WTC11 (cell line): Measurements from ENCODE around the gene HSD11B1L. TPM values are rescaled to one million over a fixed set of nuclear protein-coding genes. Genes with fewer than 3 reads are reported as not detected.

ENCODE experiments used
- ATAC-seq: fragments of 200-7000 bp; cut with Tn5 transposase; 2 replicates; pipeline ENCODE4 v1.10.0; 2021; ENCODE audit warnings: mild to moderate bottlenecking, moderate library complexity
- CTCF ChIA-PET: fragments of 300-600 bp; sonication (Branson Sonifier 250); formaldehyde crosslinking; loops from one replicate; lab custom pipeline; 2021; ENCODE audit warnings: antibody characterized with exemption; lab: Charles Lee
- POLR2A ChIA-PET: fragments of 350-600 bp; sonication (Branson Sonifier 250); formaldehyde crosslinking; loops from one replicate; lab custom pipeline; 2021; ENCODE audit warnings: antibody characterized with exemption; lab: Charles Lee
- DNase-seq: peaks from one replicate; pipeline ENCODE4 v3.0.0; 2021; ENCODE audit warnings: low spot score
- H3K27ac Mint-ChIP-seq: 2 replicates; pipeline ENCODE4 v1.8.0; 2021; ENCODE audit warnings: mixed read lengths
- H3K27me3 Mint-ChIP-seq: 2 replicates; pipeline ENCODE4 v1.8.0; 2021; ENCODE audit warnings: low read depth, mild to moderate bottlenecking, moderate library complexity, mixed read lengths
- H3K36me3 Mint-ChIP-seq: 2 replicates; pipeline ENCODE4 v1.8.0; 2021; ENCODE audit warnings: mixed read lengths
- H3K4me1 Mint-ChIP-seq: 2 replicates; pipeline ENCODE4 v1.8.0; 2022; ENCODE audit warnings: mixed read lengths
- H3K4me3 Mint-ChIP-seq: 2 replicates; pipeline ENCODE4 v1.8.0; 2021; ENCODE audit warnings: mild to moderate bottlenecking, moderate library complexity, mixed read lengths
- H3K9me3 Mint-ChIP-seq: 2 replicates; pipeline ENCODE4 v1.8.0; 2021; ENCODE audit warnings: mixed read lengths
- AFF4 ChIP-seq: sonication (generic); formaldehyde crosslinking; IDR thresholded peaks from 2 replicates; pipeline ENCODE4 v1.8.1; 2023; ENCODE audit warnings: mild to moderate bottlenecking, missing genetic modification reagents, borderline replicate concordance
- CREM ChIP-seq: sonication (generic); formaldehyde crosslinking; IDR thresholded peaks from 2 replicates; pipeline ENCODE4 v1.8.1; 2022; ENCODE audit warnings: mild to moderate bottlenecking, missing genetic modification reagents, moderate library complexity
- ETV6 ChIP-seq: sonication (generic); formaldehyde crosslinking; IDR thresholded peaks from 2 replicates; pipeline ENCODE4 v1.8.1; 2022; ENCODE audit warnings: mild to moderate bottlenecking, missing genetic modification reagents
- FOXJ3 ChIP-seq: sonication (generic); formaldehyde crosslinking; IDR thresholded peaks from 2 replicates; pipeline ENCODE4 v1.9.0; 2021; ENCODE audit warnings: missing genetic modification reagents, mild to moderate bottlenecking, borderline replicate concordance
- GRHL2 ChIP-seq: fragments of 250-450 bp; sonication (Bioruptor Pico); IDR thresholded peaks from 2 replicates; pipeline ENCODE4 v1.8.0; 2022; ENCODE audit warnings: mild to moderate bottlenecking, moderate library complexity; ENCODE audit not compliant: insufficient replicate concordance, severe bottlenecking
- KAT7 ChIP-seq: sonication (generic); formaldehyde crosslinking; IDR thresholded peaks from 2 replicates; pipeline ENCODE4 v1.8.1; 2023; ENCODE audit warnings: missing genetic modification reagents, mild to moderate bottlenecking, borderline replicate concordance
- MXD4 ChIP-seq: fragments of 250-450 bp; sonication (Bioruptor Pico); IDR thresholded peaks from 2 replicates; pipeline ENCODE4 v1.8.0; 2021; ENCODE audit warnings: mild to moderate bottlenecking, moderate library complexity, borderline replicate concordance
- MYBL2 ChIP-seq: sonication (generic); formaldehyde crosslinking; IDR thresholded peaks from 2 replicates; pipeline ENCODE4 v1.8.1; 2023; ENCODE audit warnings: mild to moderate bottlenecking, moderate library complexity, missing genetic modification reagents
- NFATC4 ChIP-seq: fragments of 250-450 bp; sonication (Bioruptor Pico); IDR thresholded peaks from 2 replicates; pipeline ENCODE4 v1.9.0; 2021; ENCODE audit warnings: mild to moderate bottlenecking
- NFE2L1 ChIP-seq: sonication (generic); formaldehyde crosslinking; IDR thresholded peaks from 2 replicates; pipeline ENCODE4 v1.8.1; 2023; ENCODE audit warnings: missing genetic modification reagents
- NR3C1 ChIP-seq: sonication (generic); formaldehyde crosslinking; conservative IDR thresholded peaks from 2 replicates; pipeline ENCODE4 v1.8.1; 2023; ENCODE audit warnings: low read depth, mild to moderate bottlenecking, missing genetic modification reagents
- SMAD4 ChIP-seq: sonication (generic); formaldehyde crosslinking; IDR thresholded peaks from 2 replicates; pipeline ENCODE4 v1.8.0; 2022; ENCODE audit warnings: mild to moderate bottlenecking, missing genetic modification reagents
- TEAD4 ChIP-seq: sonication (generic); formaldehyde crosslinking; IDR thresholded peaks from 2 replicates; pipeline ENCODE4 v1.8.0; 2022; ENCODE audit warnings: mild to moderate bottlenecking, missing genetic modification reagents
- TP53 ChIP-seq: sonication (generic); formaldehyde crosslinking; IDR thresholded peaks from 2 replicates; pipeline ENCODE4 v1.8.1; 2023; ENCODE audit warnings: mild to moderate bottlenecking, missing genetic modification reagents
- ZBTB21 ChIP-seq: sonication (generic); formaldehyde crosslinking; IDR thresholded peaks from 2 replicates; pipeline ENCODE4 v1.8.1; 2023; ENCODE audit warnings: mild to moderate bottlenecking, missing genetic modification reagents, borderline replicate concordance
- ZNF263 ChIP-seq: sonication (generic); formaldehyde crosslinking; IDR thresholded peaks from 2 replicates; pipeline ENCODE4 v1.8.1; 2022; ENCODE audit warnings: low read depth, mild to moderate bottlenecking, moderate library complexity, missing genetic modification reagents
- ZNF423 ChIP-seq: fragments of 250-450 bp; sonication (Bioruptor Pico); IDR thresholded peaks from 2 replicates; pipeline ENCODE4 v2.1.2; 2022; ENCODE audit warnings: mild to moderate bottlenecking, moderate library complexity
- total RNA-seq: library from RNA; stranded (reverse); gene quantifications from 3 replicates; pipeline ENCODE4 v1.2.3, GENCODE V29; 2021
- TF ChIP-seq, protein P1 (sequence below): fragments of 250-450 bp; sonication (Bioruptor Pico); IDR thresholded peaks from 2 replicates; pipeline ENCODE4 v1.9.0; 2021; ENCODE audit warnings: mild to moderate bottlenecking
- TF ChIP-seq, protein P2 (sequence below): sonication (generic); formaldehyde crosslinking; IDR thresholded peaks from 2 replicates; pipeline ENCODE4 v1.8.0; 2022; ENCODE audit warnings: mild to moderate bottlenecking, missing genetic modification reagents
- TF ChIP-seq, protein P3 (sequence below): sonication (generic); formaldehyde crosslinking; IDR thresholded peaks from 2 replicates; pipeline ENCODE4 v1.8.1; 2023; ENCODE audit warnings: mild to moderate bottlenecking, missing genetic modification reagents
- TF ChIP-seq, protein P4 (sequence below): fragments of 250-450 bp; sonication (Bioruptor Pico); IDR thresholded peaks from 2 replicates; pipeline ENCODE4 v1.9.0; 2021; ENCODE audit warnings: mild to moderate bottlenecking
- TF ChIP-seq, protein P5 (sequence below): sonication (generic); formaldehyde crosslinking; IDR thresholded peaks from 2 replicates; pipeline ENCODE4 v1.8.0; 2023; ENCODE audit warnings: mild to moderate bottlenecking, missing genetic modification reagents
- TF ChIP-seq, protein P6 (sequence below): sonication (generic); formaldehyde crosslinking; IDR thresholded peaks from 2 replicates; pipeline ENCODE4 v1.8.1; 2023; ENCODE audit warnings: mild to moderate bottlenecking, missing genetic modification reagents, moderate library complexity

Gene HSD11B1L
- total RNA-seq, 1 experiment from 2014 or later = 11.8 TPM

DNA sequence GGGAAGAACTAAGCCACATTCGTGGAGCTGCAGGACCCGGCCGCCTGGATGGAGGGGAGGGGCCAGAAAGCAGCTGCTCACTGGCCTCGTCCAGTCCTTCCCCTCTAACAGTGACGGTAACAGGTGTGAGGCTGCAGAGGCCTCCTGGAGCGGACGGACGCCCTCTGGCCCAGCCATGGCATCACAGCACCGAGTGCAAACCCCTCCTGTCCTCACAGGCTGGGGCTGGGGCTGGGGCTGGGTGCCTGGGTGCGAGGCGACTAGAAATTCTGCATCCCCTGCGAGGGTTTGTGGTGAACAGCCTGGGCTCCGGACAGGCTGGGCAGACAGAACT, 4.1 kb upstream of the HSD11B1L start:
- Mint-ChIP-seq H3K9me3 (no peaks in the 10 kb centered on the region), H3K27me3 (peaks cover 9% of the 10 kb centered on the region), H3K27ac (no peak overlapping the region), H3K4me3 (no peak overlapping the region), H3K36me3 (no peaks in the 10 kb centered on the region), H3K4me1 (peaks cover 15% of the 10 kb centered on the region)
- CTCF ChIA-PET = interaction anchor here (3.0 to 3.1 kb wide), 2 partner anchors 10 to 13 kb away, joined by 13 to 22 read pairs; partner anchors contain the start of gene RPL36
- POLR2A ChIA-PET = interaction anchor here (0.5 to 1.2 kb wide), 2 partner anchors 10 to 960 kb away, joined by 3 to 5 read pairs; no protein-coding TSS in a partner anchor
- no peak for ATAC-seq
- TF ChIP-seq, protein P1, sequence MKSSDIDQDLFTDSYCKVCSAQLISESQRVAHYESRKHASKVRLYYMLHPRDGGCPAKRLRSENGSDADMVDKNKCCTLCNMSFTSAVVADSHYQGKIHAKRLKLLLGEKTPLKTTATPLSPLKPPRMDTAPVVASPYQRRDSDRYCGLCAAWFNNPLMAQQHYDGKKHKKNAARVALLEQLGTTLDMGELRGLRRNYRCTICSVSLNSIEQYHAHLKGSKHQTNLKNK (CRISPR knock-in tag) = no peak
- TF ChIP-seq, protein P2, sequence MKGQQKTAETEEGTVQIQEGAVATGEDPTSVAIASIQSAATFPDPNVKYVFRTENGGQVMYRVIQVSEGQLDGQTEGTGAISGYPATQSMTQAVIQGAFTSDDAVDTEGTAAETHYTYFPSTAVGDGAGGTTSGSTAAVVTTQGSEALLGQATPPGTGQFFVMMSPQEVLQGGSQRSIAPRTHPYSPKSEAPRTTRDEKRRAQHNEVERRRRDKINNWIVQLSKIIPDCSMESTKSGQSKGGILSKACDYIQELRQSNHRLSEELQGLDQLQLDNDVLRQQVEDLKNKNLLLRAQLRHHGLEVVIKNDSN (CRISPR knock-in tag) = no peak
- no peak for TF ChIP-seq GRHL2 (CRISPR knock-in tag)
- TF ChIP-seq NFE2L1 (CRISPR knock-in tag) = no peak
- TF ChIP-seq AFF4 (CRISPR knock-in tag) = no peak
- TF ChIP-seq TEAD4 = no peak
- TF ChIP-seq ETV6 (CRISPR knock-in tag) = no peak
- TF ChIP-seq, protein P3, sequence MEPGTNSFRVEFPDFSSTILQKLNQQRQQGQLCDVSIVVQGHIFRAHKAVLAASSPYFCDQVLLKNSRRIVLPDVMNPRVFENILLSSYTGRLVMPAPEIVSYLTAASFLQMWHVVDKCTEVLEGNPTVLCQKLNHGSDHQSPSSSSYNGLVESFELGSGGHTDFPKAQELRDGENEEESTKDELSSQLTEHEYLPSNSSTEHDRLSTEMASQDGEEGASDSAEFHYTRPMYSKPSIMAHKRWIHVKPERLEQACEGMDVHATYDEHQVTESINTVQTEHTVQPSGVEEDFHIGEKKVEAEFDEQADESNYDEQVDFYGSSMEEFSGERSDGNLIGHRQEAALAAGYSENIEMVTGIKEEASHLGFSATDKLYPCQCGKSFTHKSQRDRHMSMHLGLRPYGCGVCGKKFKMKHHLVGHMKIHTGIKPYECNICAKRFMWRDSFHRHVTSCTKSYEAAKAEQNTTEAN = no peak
- TF ChIP-seq ZNF263 (CRISPR knock-in tag) = no peak
- TF ChIP-seq, protein P4, sequence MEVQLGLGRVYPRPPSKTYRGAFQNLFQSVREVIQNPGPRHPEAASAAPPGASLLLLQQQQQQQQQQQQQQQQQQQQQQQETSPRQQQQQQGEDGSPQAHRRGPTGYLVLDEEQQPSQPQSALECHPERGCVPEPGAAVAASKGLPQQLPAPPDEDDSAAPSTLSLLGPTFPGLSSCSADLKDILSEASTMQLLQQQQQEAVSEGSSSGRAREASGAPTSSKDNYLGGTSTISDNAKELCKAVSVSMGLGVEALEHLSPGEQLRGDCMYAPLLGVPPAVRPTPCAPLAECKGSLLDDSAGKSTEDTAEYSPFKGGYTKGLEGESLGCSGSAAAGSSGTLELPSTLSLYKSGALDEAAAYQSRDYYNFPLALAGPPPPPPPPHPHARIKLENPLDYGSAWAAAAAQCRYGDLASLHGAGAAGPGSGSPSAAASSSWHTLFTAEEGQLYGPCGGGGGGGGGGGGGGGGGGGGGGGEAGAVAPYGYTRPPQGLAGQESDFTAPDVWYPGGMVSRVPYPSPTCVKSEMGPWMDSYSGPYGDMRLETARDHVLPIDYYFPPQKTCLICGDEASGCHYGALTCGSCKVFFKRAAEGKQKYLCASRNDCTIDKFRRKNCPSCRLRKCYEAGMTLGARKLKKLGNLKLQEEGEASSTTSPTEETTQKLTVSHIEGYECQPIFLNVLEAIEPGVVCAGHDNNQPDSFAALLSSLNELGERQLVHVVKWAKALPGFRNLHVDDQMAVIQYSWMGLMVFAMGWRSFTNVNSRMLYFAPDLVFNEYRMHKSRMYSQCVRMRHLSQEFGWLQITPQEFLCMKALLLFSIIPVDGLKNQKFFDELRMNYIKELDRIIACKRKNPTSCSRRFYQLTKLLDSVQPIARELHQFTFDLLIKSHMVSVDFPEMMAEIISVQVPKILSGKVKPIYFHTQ = no peak
- TF ChIP-seq MYBL2 = no peak
- no peak for TF ChIP-seq ZNF423
- TF ChIP-seq ZBTB21 (CRISPR knock-in tag) = no peak
- TF ChIP-seq MXD4 = no peak
- TF ChIP-seq CREM (CRISPR knock-in tag) = no peak
- DNase-seq = no peak

DNA sequence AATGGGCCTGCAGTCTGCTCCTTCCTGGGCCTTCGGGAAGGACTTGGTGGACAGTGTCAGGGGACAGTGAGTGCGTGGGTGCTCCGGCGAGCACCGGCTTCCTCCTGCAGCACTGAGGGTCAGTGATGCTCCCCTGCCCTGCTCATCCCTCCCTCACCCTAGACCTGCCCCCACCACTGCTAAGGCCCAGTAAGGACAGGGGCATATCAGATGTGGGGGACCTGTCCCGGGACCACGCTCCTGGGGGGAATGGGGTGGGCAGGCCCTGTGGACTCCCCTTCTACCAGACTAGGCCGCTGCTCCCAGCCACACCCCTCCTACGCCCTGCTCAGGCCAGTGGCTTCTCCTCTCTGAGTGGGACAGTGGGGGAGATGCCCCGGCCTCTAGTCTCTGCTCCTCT, 3.7 kb upstream of the HSD11B1L start:
- peaks cover 15% of the 10 kb centered on the region for H3K4me1 Mint-ChIP-seq
- no peak overlapping the region for H3K4me3 Mint-ChIP-seq
- no peak for DNase-seq
- CTCF ChIA-PET = interaction anchor here (3.0 to 3.1 kb wide), 2 partner anchors 10 to 12 kb away, joined by 13 to 22 read pairs; partner anchors contain the start of gene RPL36
- no peaks in the 10 kb centered on the region for H3K36me3 Mint-ChIP-seq
- ATAC-seq = no peak
- H3K9me3 Mint-ChIP-seq = no peaks in the 10 kb centered on the region
- POLR2A ChIA-PET = interaction anchor here (0.5 kb wide), 1 partner anchor 960 kb away, joined by 3 read pairs; no protein-coding TSS in a partner anchor
- H3K27me3 Mint-ChIP-seq = peaks cover 12% of the 10 kb centered on the region
- no peak overlapping the region for H3K27ac Mint-ChIP-seq
- no peak for TF ChIP-seq ZNF423
- no peak for TF ChIP-seq FOXJ3
- TF ChIP-seq KAT7 = no peak
- TF ChIP-seq, protein P5, sequence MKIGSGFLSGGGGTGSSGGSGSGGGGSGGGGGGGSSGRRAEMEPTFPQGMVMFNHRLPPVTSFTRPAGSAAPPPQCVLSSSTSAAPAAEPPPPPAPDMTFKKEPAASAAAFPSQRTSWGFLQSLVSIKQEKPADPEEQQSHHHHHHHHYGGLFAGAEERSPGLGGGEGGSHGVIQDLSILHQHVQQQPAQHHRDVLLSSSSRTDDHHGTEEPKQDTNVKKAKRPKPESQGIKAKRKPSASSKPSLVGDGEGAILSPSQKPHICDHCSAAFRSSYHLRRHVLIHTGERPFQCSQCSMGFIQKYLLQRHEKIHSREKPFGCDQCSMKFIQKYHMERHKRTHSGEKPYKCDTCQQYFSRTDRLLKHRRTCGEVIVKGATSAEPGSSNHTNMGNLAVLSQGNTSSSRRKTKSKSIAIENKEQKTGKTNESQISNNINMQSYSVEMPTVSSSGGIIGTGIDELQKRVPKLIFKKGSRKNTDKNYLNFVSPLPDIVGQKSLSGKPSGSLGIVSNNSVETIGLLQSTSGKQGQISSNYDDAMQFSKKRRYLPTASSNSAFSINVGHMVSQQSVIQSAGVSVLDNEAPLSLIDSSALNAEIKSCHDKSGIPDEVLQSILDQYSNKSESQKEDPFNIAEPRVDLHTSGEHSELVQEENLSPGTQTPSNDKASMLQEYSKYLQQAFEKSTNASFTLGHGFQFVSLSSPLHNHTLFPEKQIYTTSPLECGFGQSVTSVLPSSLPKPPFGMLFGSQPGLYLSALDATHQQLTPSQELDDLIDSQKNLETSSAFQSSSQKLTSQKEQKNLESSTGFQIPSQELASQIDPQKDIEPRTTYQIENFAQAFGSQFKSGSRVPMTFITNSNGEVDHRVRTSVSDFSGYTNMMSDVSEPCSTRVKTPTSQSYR = no peak
- TF ChIP-seq, protein P1 (CRISPR knock-in tag) = no peak
- no peak for TF ChIP-seq SMAD4 (CRISPR knock-in tag)
- TF ChIP-seq TP53 (CRISPR knock-in tag) = no peak
- TF ChIP-seq, protein P6, sequence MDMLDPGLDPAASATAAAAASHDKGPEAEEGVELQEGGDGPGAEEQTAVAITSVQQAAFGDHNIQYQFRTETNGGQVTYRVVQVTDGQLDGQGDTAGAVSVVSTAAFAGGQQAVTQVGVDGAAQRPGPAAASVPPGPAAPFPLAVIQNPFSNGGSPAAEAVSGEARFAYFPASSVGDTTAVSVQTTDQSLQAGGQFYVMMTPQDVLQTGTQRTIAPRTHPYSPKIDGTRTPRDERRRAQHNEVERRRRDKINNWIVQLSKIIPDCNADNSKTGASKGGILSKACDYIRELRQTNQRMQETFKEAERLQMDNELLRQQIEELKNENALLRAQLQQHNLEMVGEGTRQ (CRISPR knock-in tag) = no peak
- no peak for TF ChIP-seq NFATC4 (CRISPR knock-in tag)
- no peak for TF ChIP-seq ZNF263 (CRISPR knock-in tag)
- TF ChIP-seq NR3C1 (CRISPR knock-in tag) = no peak
